HG02870 (cell line): ENCODE measurements around the gene KMO.

Experiments
- ATAC-seq: cut with Tn5 transposase; IDR thresholded peaks from one replicate; pipeline ENCODE4 v1.9.1; 2021; ENCODE audit warnings: mild to moderate bottlenecking, moderate library complexity; ENCODE audit not compliant: unreplicated experiment

KMO gene

DNA sequence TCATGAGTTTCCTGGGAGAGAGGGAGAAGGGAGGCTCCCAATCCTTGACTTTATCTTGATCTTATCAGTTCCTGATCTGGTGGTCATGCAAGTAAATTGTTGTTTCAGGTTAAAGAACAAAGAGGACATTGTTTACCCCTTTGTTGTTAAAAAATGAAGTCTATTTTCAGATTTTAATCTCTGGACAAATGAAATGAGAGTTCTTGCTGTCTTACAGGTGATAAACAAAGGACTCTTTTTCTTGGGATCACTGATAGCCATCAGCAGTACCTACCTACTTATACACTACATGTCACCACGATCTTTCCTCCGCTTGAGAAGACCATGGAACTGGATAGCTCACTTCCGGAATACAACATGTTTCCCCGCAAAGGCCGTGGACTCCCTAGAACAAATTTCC lies 59.6 kb downstream of the KMO start:
- ATAC-seq, result no peak

DNA sequence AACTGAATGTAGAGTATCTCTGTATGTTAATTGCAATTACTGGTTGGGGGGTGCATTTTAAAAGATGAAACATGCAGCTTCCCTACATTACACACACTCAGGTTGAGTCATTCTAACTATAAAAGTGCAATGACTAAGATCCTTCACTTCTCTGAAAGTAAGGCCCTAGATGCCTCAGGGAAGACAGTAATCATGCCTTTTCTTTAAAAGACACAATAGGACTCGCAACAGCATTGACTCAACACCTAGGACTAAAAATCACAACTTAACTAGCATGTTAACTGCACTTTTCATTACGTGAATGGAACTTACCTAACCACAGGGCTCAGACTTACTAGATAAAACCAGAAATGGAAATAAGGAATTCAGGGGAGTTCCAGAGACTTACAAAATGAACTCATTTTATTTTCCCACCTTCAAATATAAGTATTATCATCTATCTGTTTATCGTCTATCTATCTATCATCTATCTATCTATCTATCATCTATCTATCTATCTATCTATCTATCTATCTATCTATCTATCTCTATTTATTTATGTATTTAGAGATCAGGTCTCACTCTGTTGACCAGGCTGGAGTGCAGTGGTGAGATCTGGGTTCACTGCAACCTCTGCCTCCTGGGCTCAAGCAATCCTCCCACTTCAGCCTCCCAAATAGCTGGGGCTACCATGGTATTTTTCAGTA lies 60.2 kb downstream of the KMO start:
- peak; percentile 89 for ATAC-seq

DNA sequence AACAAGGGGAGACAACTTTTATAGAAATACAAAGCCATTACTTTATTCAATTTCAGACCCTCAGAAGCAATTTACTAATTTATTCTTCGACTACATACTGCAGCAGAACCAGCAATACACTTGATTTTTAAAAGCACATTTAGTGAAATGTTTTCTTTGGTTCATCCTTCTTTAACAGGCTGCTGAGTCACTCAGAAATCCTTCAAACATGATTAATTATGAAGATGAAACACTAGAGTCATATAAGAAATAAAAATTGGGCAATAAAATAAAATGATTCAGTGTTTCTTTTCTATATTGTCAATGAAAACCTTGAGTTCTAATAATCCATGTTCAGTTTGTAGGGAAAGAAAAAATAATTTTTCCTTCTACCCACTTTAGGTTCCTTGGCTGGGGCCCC lies 61.0 kb downstream of the KMO start:
- ATAC-seq, result no peak

DNA sequence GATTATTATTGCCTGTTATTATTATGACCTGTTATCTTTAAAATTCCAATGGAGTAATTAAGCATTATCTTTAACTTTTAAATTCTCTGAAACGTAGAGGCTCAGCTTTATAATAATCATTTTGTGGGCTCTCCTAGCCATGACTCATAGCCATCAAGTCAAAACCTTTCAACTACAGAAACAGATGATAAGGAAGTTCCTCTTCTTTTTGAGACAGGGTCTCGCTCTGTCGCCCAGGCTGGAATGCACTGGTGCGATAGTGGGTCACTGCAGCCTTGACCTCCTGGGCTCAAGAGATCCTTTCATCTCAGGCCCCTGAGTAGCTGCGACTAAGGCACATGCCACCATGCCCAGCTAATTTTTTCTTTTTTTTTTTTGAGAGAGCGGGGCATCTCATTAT lies 64.5 kb downstream of the KMO start:
- no peak for ATAC-seq

DNA sequence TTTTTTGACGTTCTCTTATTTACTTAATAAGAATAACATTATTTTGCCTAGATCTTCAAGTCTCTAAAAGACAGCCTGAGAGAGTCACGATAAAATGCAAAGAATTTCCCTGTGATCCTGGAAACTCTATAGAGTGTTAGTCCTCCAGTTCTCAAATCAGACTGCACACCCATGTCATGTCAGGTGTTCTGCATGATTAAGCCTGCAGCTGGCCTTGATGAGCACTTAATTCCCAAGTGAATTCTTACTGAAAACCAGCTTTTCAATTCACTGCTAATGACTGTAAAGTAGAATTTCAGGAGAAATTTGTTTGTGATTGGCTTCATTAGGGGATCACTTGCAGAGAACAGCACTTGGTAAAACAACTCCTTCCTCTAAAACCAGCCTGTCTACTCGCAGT lies 66.1 kb downstream of the KMO start:
- ATAC-seq, result no peak

DNA sequence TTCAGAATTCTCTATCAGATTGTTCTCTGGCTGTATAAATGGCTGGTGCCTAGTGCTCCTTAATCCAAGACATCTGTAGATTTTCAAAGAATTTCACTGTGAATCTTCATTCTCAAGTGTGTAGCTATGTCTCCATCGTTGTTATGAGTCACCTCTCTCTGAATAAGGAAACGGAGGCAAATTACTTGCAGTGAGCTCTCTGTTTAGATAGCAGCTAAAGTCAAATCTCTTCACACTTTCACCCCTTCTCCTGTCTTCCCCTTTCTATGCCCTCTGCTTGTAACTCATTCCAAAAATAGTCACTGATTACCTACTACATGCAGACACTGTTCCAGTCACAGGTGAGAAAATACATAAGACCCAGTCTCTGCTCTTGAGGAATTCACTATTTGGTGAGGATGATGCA lies 68.3 kb downstream of the KMO start:
- ATAC-seq, result peak; percentile 87

DNA sequence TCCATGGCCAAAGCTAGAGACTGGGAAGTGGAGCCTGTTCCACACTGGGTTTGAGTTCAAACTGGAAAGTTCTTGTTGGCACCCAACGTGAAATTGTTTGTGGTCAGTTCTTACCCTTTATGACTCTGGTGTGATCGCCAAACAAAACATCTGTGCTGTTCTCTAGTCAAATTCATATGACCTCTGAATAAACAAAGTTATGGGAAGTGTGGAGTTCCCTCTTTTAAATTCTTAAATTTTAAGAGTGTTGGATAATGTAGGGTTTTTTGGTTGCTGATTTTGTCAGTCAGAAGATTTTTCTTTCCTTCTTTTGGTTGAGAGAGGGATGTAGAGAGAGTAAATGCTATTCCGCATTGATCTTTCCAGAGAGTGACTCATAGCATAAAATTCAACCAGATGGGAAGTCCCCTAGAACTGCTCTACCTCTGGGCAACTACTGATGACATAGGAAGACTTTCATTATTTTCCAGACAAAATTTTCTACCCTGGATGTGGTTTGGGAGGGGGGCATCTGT lies 71.6 kb downstream of the KMO start:
- no peak for ATAC-seq

DNA sequence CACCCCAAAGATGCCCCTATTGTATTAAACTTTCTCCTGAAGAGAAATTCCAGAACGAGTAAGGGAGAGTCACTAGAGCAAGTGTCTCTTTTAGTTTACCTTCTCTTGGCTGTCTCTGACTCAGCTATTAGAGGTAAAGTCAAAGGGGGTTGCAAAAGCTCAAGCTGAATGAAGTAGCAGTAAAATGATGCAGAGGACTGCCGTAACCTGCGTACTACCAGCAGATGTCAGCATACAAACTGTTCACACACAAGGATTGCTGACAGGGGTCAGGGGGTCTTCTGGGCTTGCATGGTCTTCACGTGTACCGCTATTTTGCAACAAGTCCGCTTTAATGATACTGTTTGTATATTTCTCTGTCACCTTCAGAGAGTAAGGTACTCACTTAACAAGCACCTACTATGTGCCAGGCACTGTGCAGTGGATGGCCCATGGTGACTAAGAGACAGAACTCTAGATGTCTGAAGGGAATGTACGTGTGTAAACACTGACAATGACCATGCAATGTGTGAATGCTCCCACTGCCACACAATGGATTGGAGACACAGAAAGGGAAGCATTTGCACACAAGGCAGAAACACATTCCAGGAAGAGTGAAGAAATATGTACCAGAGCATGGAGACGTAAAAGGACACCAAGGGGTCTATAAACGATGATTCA lies 73.1 kb downstream of the KMO start:
- no peak for ATAC-seq

DNA sequence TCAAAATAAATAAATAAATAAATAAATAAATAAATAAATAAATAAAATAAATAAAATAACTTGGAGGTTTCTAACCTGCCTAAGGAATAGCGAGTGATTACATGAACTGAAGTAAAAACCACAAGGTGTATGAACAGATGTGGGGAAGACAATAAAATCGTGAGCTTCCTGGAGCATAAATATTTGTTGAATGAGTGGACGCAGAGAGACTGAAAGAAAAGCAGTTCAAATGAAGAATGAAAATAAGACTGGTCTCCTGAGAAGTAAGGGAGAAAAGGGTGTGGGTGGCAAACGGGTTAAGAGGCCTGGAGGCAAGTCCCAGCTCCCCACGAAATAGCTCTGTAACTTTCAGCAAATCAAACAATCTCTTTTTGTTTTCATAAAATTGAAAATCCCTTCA lies 74.4 kb downstream of the KMO start:
- no peak for ATAC-seq

DNA sequence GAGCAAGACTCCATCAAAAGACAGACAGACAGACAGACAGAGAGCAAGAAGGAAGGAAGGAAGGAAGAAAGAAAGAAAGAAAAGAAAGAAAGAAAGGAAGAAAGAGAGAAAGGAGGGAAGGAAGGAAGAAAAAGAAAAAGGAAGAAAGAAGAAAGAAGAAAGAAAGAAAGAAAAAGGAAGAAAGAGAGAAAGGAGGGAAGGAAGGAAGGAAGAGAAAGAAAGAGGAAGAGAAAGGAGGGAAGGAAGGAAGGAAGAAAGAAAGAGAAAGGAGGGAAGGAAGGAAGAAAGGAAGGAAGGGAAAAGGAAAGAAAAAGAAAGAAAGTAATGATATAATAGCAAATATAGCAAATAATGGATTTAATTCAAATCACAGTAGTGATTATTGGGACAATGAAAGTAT lies 75.3 kb downstream of the KMO start:
- no peak for ATAC-seq

DNA sequence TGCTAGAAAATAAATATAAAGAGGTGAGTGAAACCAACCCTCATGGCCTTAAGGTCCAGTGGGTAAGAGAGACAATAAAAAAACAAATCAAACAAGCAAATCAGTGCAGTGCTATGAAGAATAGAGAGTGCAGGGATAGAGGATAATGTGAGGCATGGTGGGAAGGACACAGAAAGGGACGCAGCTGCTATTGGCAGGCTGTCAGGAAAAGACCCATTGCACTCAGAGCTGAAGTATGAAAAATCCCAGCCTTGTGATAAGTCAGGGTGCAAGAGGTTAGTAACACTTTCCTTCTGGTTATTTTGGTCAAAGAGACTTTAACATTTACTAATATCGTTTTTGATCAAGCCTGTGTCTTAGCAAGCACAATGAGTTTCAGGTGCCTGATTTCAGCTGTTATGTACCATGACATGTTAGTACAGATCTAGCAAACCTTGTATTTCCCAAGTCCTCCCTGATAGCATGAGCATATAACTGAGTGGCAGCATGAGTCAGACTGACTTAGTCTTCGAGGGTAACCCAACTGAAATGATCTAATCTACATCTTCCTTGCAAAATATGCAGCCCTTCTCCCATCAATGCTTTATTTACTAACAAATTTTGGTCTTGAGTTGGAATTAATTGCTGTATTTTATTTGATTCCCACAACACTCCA lies 76.3 kb downstream of the KMO start:
- ATAC-seq, result peak; percentile 68

DNA sequence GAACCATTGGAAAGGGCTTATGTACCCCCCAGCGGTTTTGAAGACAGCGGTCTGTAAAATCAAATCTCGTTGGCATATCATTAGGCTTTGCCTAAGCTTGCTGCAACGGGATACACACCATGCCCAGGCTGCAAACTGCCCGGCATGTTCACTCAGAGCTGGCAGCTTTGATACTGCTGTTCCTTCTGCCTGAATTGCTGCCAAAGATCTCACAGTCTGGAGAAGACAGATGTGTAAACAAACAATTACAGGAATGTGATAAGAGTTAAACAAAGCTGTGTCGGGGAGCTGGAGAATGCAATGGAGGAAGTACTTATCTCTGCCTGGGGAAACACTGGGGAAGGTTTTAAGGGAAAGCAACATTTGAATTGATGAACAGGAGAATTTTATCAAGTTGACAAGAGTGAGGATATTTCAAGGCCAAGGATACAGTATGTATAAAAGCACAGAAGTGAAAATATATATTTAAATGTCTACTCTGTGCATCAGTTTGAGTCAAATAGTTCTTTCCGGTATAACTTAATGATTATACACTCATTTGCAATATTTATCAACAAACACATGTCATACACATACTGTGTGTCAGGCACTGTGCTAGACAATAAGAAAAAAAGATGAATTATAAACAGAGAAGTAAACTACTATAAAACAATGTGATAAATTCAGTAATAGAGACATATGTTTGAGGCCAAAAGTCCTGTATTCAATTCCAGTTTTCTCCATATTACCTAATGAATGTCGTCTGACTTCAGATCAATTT lies 78.1 kb downstream of the KMO start:
- no peak for ATAC-seq

DNA sequence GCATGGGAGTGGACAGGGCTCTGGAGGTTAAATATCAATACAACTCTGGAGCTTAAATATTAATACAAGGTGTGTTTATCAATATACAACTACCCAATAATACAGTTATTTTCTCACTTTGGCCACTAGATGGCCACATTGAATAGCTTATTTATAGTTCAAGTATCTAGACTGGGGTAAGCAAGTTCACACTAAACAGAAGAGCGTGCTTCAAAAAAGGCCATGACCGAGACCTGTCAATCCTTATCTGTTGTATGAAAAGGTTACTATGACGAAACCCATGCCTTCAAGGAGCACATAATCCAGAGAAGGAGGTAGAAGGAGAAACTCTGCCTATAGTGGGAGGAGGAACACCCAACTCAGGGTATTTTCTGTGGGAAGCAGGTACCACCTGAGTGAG lies 78.9 kb downstream of the KMO start:
- peak; percentile 69 for ATAC-seq

DNA sequence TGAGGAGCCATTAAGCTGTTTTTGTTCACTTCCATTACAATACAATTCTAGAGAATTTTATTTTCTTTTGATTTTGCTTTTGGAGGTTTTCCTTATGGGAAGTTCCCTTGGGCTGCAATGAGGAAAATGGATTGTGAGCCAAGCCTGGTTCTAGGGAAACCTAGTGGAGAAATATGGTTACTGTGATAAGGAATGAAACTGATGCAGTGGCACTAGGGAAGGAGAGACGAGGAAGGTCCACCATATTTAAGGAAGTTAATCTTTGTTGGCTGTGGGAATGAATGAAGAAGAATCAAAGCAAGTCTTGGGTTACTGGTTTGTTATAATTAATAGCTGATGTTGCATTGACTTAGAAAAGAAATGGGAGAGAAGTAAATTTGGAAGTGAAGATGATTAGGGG lies 79.6 kb downstream of the KMO start:
- no peak for ATAC-seq

DNA sequence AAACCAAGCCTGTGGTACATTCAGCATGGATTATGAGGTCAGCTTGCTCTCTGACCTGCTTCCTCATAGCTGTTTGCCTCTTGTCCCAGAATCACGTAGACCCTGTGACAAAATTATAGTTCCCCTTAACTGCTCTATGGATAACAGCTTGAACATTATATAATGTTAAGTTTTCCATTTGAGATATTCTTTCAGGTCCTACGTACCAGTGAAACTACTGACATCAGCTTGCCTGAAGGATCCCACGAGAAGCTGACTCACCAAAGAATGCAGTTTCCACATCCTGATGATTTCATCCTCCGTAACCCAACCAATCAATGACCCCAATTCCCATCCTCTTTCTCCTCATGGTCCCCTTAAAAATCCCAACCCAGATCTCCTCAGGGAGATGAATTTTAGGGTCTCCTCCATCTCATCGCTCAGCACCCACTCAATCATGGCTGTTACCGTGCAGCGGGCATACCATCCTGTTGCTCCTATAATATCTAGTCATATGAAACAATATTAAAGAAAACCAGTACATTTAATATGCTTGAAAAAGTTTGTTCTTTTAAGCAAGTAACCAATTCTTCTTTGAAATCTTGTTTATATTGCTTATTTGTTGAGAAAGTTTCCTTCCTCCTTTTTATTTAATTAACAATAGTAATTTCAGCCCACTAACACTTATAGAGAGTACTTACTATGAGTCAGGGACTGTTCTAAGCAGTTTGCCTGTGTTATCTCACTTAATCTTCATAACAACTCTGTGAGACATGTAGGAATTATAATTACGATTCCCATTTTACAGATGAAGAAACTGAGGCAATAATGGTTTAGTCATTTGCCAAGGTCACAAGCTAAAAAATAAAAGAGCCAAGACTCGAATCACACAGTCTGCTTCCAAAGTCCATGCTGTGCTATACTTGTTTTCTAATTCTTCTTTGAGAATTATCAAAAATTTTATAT lies 80.6 kb downstream of the KMO start:
- no peak for ATAC-seq

DNA sequence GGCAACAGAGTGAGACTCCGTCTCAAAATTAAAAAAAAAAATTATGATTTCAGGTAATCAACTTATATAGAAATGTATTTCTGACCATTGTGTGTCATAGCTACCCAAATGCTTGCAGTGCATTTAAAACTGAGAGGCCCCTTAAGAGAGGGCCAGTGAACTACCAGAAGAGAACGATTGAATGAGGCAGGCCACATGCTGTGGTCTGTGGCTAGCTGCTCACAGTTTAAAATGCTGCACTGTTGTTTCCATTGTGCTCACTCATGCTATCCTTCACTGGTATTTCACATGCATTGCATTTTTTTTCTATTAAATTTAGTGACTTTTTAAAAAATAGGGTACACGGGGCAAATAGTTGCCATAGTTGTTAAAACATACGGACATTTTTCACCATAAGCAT lies 82.0 kb downstream of the KMO start:
- ATAC-seq, result peak; percentile 40

DNA sequence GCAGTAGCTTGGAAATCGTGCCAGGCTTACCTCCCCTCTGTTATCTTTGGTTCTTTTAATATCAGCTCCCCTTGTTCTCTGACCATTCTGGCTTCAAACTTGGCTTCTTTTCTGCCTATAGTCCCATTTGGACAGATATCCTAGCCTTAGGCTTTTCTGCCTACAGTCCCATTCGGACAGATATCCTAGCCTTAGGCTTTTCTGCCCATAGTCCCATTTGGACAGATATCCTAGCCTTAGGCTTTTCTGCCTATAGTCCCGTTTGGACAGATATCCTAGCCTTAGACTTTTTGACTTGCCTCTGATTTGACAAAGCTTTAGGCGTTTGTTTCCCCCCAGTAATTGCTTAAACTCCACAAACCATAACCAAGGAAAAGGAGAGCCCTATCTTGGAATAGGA lies 82.4 kb downstream of the KMO start:
- ATAC-seq, result no peak

DNA sequence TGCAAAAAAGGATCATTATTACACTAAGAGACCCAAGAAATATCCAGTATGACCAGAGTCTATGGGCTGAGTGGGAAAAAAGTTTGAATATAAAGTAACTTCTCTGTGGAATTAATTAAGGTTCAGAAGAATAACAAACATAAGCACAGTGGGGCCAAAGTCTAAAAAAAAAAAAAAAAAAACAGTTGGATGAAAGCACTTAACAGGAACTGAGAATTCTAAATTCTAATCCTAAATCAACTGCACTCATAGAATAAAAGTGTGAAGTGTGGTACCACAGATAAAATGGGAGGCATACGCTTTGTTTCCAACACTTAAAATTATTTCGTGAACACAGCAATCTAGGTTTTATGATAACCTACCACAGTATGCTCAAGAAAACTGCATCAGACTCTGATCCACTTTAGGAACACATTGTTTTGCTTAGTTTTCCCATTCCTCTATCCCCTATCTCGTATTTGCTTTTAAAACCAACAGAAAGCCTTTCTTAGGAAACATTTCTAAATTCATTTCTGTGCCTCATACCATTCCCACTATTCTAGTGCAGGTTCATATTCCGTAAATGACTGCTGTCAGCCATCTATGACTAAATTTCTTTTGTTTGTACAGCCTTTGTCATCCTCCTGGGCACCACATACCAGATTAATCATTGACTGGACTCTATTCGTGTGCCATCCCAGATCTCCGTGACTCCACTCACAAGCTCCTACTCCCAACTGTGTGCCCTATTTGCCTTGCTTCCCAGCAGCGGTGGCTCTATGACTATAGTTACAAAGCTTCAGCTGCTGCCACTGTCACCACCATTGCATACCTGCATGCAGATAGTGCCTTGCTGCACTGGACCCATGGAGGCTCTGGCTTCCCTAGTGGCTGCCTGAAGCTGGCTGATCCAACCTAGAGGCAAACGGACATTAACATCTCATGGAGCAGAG lies 83.1 kb downstream of the KMO start:
- no peak for ATAC-seq

DNA sequence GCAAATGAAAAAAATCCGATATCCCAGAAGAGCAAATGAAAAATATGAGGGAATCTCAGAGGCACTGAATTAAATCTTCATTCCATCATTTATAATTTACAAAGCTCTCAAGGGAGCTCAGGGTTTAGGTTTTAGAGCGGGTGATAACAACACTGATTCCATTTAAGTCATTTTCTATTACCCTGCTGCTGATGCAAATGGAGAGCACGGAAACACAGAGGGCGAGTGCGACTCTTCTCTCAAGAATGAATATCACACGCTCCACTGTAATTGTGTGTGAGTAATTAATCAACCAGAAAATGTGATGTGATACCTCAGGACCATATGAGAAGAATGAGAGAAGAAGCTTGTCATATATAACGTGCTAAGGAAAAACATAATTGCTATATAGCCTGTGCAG lies 85.2 kb downstream of the KMO start:
- ATAC-seq, result no peak
